Tibial nerve (tissue), 4 donors: ENCODE measurements around the gene PSENEN.

Experiments used
- CTCF ChIP-seq, 5 experiments: fragments of 200-600 bp in 3 of 5; fragments of 450-650 bp in 2 of 5; sonication (generic) in 3 of 5; IDR thresholded peaks; one replicate each; pipeline ENCODE4 v1.5.1; 2016 to 2019; ENCODE audit warnings: antibody characterized with exemption in 5 of 5, mild to moderate bottlenecking in 3 of 5, moderate library complexity in 2 of 5
- EP300 ChIP-seq, 2 donors: sonication (generic); formaldehyde crosslinking; IDR thresholded peaks; one replicate each; pipeline ENCODE4 v1.6.1; 2017; ENCODE audit warnings: antibody characterized with exemption in 2 of 2, mild to moderate bottlenecking in 1 of 2
- POLR2A ChIP-seq, 2 donors: fragments of 450-650 bp; IDR thresholded peaks; one replicate each; pipeline ENCODE4 v1.6.1; 2017; ENCODE audit warnings: antibody characterized with exemption in 2 of 2, mild to moderate bottlenecking in 2 of 2, moderate library complexity in 2 of 2

DNA sequence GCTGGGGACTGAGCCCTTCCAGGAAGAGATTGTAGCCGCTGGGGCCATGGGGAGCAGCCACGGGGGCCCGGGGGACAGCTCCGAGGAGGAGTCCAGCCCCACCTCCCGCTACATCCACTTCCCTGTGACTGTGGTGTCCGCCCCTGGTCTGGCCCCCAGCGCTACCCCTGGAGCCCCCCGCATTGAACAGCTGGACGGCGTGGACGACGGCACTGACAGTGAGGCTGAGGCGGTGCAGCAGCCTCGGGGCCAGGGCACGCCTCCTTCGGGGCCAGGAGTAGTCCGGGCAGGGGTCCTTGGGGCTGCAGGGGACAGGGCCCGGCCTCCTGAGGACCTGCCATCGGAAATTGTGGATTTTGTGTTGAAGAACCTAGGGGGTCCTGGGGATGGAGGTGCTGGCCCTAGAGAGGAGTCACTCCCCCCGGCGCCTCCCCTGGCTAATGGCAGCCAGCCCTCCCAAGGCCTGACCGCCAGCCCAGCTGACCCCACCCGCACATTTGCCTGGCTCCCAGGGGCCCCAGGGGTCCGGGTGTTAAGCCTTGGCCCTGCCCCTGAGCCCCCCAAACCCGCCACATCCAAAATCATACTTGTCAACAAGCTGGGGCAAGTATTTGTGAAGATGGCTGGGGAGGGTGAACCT lies 12.8 kb upstream of the PSENEN start:
- TF ChIP-seq CTCF (IDR thresholded peaks at IDR 0.05) = no peak
- TF ChIP-seq EP300 (IDR thresholded peaks at IDR 0.05) = no peak
- TF ChIP-seq POLR2A (IDR thresholded peaks at IDR 0.05) = no peak
